Retina (tissue), 1 donor: ENCODE results near the gene PCDHGA1.

ENCODE experiments used
- DNase-seq: peaks from one replicate; pipeline ENCODE4 v3.0.0-alpha.2; 2016

Gene PCDHGA1

GRCh38 chr5:141493500-141494422, 163.4 kb downstream of the PCDHGA1 start:
- peak; percentile 62 for DNase-seq

DNA sequence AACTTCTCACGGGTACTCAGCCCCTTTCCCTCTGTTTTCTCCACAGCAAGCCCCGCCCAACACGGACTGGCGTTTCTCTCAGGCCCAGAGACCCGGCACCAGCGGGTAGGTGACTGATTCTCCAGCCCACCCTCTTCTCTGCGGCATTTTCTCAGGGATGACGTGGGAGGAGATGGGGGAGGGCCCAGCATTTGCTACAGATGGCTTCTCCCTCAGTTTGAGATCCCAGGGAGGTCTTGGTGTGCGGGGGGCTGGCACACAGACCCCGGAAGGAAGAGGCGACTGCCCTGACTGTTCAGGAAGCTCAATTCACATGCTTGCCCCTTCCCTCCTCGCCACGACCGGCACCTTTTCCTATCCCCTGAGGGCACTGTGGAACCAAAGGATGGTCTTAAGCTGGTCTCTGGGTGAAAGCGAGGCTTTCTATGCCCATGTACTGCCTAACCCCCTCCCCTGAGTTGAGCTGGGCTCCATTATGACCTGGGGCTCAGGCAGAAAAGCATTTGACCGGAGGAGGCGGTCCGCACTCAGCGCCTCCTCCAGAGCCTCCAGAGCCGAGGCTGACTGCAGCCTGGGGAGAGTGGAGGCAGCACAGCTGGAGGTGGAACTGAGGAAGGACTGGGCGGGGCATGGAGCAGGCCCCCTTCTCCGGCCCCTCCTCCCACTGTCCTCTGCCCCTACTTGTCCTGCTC, 164.6 kb downstream of the PCDHGA1 start:
- DNase-seq, result peak; percentile 77

DNA sequence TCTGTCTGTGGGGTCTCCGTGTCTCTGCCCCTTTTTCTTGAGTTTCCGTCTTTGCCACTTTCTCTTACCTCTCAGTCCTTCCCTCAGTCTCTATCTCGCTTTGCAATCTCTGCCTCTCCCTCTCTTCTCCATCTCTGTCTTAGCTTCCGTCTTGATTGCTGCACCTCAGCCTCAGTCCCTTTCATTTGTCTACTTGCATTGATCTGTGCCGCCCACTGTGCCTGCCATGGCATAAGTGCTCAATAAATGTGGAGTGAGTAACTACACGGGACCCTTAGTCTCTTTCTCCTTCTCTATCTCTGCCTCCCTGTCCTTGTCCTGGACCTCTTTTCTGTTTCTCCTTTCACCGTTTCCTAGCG, 165.1 kb downstream of the PCDHGA1 start:
- DNase-seq, result no peak

DNA sequence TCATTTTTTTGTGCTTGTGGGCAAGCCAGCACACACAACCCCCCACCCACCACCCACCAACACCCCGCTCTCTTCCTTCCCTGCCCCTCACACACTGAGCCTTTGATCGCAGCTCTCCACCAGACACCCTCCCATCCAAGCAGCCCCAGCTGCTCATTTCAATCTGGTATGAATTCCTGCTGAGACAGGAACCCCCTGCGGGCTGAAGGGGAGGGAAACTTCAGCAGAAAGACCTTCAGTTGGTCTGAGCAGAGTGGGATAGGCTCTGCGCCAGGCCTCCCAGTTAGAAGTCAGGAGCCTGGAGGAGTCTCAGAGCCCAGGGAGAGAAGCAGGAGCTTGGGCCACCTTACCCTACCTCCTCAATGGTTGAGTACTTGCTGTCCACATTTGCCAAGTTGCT, 165.7 kb downstream of the PCDHGA1 start:
- DNase-seq, result peak; percentile 39

DNA sequence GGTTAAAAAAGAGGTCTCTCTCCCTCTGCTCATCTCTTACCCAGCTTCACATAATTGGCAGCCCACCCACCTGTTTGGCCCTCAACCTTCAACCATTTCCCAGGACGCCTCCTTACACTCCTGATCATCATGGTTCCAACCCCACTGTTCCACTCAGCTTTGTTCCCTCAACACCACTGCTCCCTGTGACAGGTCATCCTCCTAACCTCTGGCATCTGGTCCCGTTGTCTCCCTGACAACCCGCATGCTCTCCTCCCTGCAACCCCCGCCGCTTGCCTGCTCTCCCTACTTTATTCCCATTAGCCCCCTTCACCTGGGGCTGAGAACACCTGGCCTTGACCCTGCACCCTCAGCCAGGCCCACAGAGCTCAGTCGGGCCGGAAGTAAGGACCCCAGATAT, 171.4 kb downstream of the PCDHGA1 start:
- DNase-seq, result no peak

GRCh38 chr5:141503681-141504080, 173.4 kb downstream of the PCDHGA1 start:
- no peak for DNase-seq

GRCh38 chr5:141504216-141504615, 173.9 kb downstream of the PCDHGA1 start:
- no peak for DNase-seq

GRCh38 chr5:141506381-141507155, 176.3 kb downstream of the PCDHGA1 start:
- no peak for DNase-seq

- DNase-seq, result no peak
Measured at GRCh38 chr5:141507387-141508091, 177.2 kb downstream of the PCDHGA1 start.

GRCh38 chr5:141508440-141508797, 178.1 kb downstream of the PCDHGA1 start:
- no peak for DNase-seq

DNA sequence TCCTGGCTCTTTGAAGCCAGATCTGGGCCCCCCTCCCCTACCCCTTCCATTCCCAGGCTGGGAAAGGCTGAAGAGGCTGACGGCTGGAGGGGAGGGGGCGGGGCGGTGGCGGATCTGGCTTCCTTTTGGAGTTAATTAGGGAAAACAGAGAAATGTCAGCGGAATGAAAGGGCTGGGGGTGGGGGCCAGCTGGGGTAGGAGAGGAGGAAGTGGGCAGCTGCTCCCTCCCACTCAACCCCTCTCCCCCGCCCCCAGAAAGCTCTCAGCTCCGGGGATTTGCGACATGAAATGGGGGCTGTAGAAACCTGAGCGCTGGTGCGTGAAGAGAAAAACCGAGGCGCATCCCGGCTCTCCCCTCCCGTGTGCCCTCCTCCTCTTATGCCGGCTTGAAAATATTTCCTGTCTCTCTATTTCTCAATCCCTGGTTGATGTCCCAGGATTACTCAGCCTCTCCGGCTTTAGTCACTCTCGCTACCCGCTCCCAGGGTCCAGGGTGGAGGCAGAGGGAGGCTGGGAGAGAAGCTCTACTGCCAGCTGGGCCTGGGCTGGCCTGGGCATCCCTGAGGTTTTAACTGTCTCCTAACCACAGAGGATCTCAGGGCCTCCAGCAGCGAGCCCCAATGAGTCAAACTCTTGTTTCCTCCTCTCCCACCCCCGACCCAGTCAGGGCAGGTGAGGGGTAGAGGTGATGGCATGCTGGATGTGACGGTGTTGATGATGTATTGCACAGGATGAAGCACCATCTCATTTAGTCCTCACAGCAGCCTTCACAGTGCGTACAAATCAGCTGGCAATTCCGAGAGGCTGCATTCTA, 178.7 kb downstream of the PCDHGA1 start:
- DNase-seq, result peak; percentile 83

DNA sequence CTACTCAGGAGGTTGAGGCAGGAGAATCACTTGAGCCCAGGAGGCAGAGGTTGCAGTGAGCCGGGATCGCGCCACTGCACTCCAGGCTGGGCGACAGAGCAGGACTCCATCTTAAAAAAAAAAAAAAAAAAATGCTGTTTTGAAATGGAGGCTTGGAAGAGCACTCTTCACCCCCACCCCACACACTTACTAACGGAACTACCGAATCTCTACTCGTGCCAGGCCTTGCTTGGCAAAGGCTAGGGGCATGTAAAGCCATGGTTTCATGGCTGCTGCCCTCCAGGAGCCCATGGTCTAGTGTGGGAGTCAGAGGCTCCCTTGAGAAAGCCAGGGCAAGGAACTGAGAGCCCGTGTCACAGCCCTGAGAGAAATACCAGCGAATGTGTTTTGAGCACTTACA, 179.8 kb downstream of the PCDHGA1 start:
- DNase-seq, result no peak

DNA sequence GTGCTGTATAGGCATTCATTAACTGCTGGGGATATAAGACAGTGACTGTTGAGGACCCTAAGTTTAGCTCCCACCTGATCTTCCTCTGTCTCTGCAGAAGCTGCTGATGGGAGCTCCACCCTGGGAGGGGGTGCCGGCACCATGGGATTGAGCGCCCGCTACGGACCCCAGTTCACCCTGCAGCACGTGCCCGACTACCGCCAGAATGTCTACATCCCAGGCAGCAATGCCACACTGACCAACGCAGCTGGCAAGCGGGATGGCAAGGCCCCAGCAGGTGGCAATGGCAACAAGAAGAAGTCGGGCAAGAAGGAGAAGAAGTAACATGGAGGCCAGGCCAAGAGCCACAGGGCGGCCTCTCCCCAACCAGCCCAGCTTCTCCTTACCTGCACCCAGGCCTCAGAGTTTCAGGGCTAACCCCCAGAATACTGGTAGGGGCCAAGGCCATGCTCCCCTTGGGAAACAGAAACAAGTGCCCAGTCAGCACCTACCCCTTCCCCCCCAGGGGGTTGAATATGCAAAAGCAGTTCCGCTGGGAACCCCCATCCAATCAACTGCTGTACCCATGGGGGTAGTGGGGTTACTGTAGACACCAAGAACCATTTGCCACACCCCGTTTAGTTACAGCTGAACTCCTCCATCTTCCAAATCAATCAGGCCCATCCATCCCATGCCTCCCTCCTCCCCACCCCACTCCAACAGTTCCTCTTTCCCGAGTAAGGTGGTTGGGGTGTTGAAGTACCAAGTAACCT, 180.7 kb downstream of the PCDHGA1 start:
- DNase-seq, result no peak

DNA sequence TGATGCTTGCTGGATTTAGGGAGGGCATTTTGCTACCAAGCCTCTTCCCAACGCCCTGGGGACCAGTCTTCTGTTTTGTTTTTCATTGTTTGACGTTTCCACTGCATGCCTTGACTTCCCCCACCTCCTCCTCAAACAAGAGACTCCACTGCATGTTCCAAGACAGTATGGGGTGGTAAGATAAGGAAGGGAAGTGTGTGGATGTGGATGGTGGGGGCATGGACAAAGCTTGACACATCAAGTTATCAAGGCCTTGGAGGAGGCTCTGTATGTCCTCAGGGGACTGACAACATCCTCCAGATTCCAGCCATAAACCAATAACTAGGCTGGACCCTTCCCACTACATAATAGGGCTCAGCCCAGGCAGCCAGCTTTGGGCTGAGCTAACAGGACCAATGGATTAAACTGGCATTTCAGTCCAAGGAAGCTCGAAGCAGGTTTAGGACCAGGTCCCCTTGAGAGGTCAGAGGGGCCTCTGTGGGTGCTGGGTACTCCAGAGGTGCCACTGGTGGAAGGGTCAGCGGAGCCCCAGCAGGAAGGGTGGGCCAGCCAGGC, 181.5 kb downstream of the PCDHGA1 start:
- DNase-seq, result no peak

DNA sequence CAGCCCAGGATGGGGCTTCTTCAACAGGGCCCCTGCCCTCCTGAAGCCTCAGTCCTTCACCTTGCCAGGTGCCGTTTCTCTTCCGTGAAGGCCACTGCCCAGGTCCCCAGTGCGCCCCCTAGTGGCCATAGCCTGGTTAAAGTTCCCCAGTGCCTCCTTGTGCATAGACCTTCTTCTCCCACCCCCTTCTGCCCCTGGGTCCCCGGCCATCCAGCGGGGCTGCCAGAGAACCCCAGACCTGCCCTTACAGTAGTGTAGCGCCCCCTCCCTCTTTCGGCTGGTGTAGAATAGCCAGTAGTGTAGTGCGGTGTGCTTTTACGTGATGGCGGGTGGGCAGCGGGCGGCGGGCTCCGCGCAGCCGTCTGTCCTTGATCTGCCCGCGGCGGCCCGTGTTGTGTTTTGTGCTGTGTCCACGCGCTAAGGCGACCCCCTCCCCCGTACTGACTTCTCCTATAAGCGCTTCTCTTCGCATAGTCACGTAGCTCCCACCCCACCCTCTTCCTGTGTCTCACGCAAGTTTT, 182.1 kb downstream of the PCDHGA1 start:
- DNase-seq, result peak; percentile 84

GRCh38 chr5:141512911-141513626, 182.8 kb downstream of the PCDHGA1 start:
- peak; percentile 92 for DNase-seq

- DNase-seq, result peak; percentile 94
Measured at GRCh38 chr5:141513627-141514329, 183.5 kb downstream of the PCDHGA1 start.

DNA sequence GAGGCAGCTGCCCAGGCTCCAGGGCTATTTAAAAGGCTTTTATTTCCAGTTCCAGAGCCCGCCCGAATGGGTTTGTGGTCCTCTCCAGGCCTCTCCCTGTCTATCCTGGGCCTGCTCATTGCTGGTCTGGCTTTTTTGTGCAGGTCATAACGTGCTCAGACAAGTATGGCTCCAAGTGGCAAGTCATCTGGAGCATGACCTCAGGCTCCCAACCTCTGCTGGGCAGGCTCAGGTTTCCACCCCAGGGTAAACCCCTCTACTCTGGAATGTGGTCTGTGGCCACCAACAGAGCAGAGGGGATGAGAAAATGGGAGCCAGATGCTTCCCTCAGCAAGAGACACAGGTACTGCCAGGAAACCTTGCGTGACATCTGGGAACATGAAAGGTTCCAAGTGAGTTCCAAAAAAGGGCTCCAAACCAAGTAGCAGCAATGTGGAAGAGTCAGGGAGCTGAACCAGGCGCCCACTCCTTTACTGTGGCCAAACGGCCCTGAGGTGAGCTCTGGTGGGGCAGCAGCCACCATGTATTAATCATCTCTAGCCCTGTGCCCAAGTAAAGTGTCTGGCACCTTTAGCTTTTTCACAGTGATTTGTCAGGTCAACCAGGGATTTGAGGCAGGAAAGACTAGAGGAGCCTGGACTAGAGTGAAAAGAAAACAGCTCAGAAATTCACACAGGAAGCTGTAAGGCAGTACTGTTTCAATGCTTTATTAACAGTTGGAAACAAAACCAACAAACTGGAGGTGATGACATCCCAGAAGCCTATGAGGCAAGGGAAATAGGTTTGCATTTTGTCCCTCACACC, 184.2 kb downstream of the PCDHGA1 start:
- no peak for DNase-seq
